CD14-positive monocyte (primary cell): ENCODE measurements around the gene AGPAT3. TPM values are rescaled to one million over a fixed set of nuclear protein-coding genes. Genes with fewer than 3 reads are reported as not detected.

Experiments used
- DNase-seq, 3 donors: peaks; one replicate each; pipeline ENCODE4 v3.0.0-alpha.2; 2011 to 2022
- H2AFZ ChIP-seq: 2 replicates; pipeline ENCODE4 v1.6.0; 2012; ENCODE audit warnings: mild to moderate bottlenecking, low read depth, low read length, inconsistent platforms; ENCODE audit not compliant: insufficient read depth, poor library complexity, severe bottlenecking
- H3K27ac ChIP-seq, 2 donors: 1 replicate in 1 of 2; 2 replicates in 1 of 2; pipeline ENCODE4 v1.5.1; 2012 to 2013; ENCODE audit warnings: low read length in 2 of 2, control low read depth in 1 of 2, inconsistent platforms in 1 of 2, low read depth in 1 of 2, mild to moderate bottlenecking in 1 of 2
- H3K27me3 ChIP-seq, 2 donors: one replicate each; pipeline versions ENCODE4 v1.6.0 to v1.6.1; 2011 to 2013; ENCODE audit warnings: low read length in 2 of 2; ENCODE audit not compliant: control insufficient read depth in 2 of 2, insufficient read depth in 2 of 2
- H3K36me3 ChIP-seq, 2 donors: replicated peaks in 1 of 2; 1 replicate in 1 of 2; 2 replicates in 1 of 2; pipeline versions ENCODE4 v1.5.1 to v1.6.1; 2012 to 2013; ENCODE audit warnings: low read length in 2 of 2, control low read depth in 1 of 2, inconsistent platforms in 1 of 2, mild to moderate bottlenecking in 1 of 2; ENCODE audit not compliant: insufficient read depth in 2 of 2, control insufficient read depth in 1 of 2
- H3K4me1 ChIP-seq, 2 donors: 1 replicate in 1 of 2; 2 replicates in 1 of 2; pipeline versions ENCODE4 v1.5.1 to v1.6.1; 2012 to 2013; ENCODE audit warnings: low read length in 2 of 2, control low read depth in 1 of 2, inconsistent platforms in 1 of 2, mild to moderate bottlenecking in 1 of 2, moderate library complexity in 1 of 2; ENCODE audit not compliant: insufficient read depth in 2 of 2, control insufficient read depth in 1 of 2
- H3K4me2 ChIP-seq: replicated peaks from 2 replicates; pipeline ENCODE3; 2012; ENCODE audit warnings: low read length, moderate library complexity, mild to moderate bottlenecking; ENCODE audit not compliant: poor library complexity, severe bottlenecking; ENCODE audit errors: extremely low read depth
- H3K4me3 ChIP-seq, 3 experiments: fragments of 200-600 bp in 1 of 3; sonication (generic) in 1 of 3; replicated peaks in 1 of 3; 1 replicate in 2 of 3; 2 replicates in 1 of 3; pipeline ENCODE4 v1.5.1; 2011 to 2013; ENCODE audit warnings: low read length in 3 of 3, mild to moderate bottlenecking in 3 of 3, control low read depth in 2 of 3, low read depth in 2 of 3, inconsistent platforms in 1 of 3, moderate library complexity in 1 of 3
- H3K79me2 ChIP-seq: 2 replicates; pipeline ENCODE4 v1.6.0; 2012; ENCODE audit warnings: mild to moderate bottlenecking, control low read depth, inconsistent platforms, low read length, moderate library complexity; ENCODE audit not compliant: insufficient read depth
- H3K9ac ChIP-seq: 2 replicates; pipeline ENCODE4 v1.6.0; 2017; ENCODE audit warnings: low read length, mild to moderate bottlenecking; ENCODE audit not compliant: insufficient read depth, poor library complexity, severe bottlenecking
- H3K9me3 ChIP-seq, 2 donors: replicated peaks in 1 of 2; 1 replicate in 1 of 2; 2 replicates in 1 of 2; pipeline versions ENCODE4 v1.5.1 to v1.6.1; 2012 to 2013; ENCODE audit warnings: low read length in 2 of 2, control low read depth in 1 of 2; ENCODE audit not compliant: control insufficient read depth in 1 of 2, insufficient read depth in 1 of 2
- H4K20me1 ChIP-seq: 2 replicates; pipeline ENCODE4 v1.6.0; 2012; ENCODE audit warnings: mild to moderate bottlenecking, low read length, control low read depth, moderate library complexity; ENCODE audit not compliant: insufficient read depth
- H3K27ac Mint-ChIP-seq, 7 donors: one replicate each; pipeline ENCODE4 v1.8.0; 2020; ENCODE audit warnings: mild to moderate bottlenecking in 7 of 7, mixed read lengths in 7 of 7, moderate library complexity in 6 of 7, inconsistent platforms in 2 of 7
- H3K27me3 Mint-ChIP-seq, 3 donors: one replicate each; pipeline ENCODE4 v1.8.0; 2021 to 2022; ENCODE audit warnings: low read depth in 3 of 3, mild to moderate bottlenecking in 3 of 3, mixed read lengths in 3 of 3, moderate library complexity in 3 of 3, inconsistent platforms in 1 of 3
- H3K36me3 Mint-ChIP-seq, 2 donors: one replicate each; pipeline ENCODE4 v1.8.0; 2020; ENCODE audit warnings: mixed read lengths in 2 of 2, inconsistent platforms in 1 of 2, mild to moderate bottlenecking in 1 of 2
- H3K4me1 Mint-ChIP-seq: one replicate; pipeline ENCODE4 v1.8.0; 2020; ENCODE audit warnings: mild to moderate bottlenecking, mixed read lengths
- H3K4me3 Mint-ChIP-seq, 2 donors: one replicate each; pipeline ENCODE4 v1.8.0; 2020; ENCODE audit warnings: mild to moderate bottlenecking in 2 of 2, mixed read lengths in 2 of 2, moderate library complexity in 1 of 2
- H3K9me3 Mint-ChIP-seq, 7 donors: one replicate each; pipeline ENCODE4 v1.8.0; 2020 to 2022; ENCODE audit warnings: mixed read lengths in 7 of 7, mild to moderate bottlenecking in 6 of 7, moderate library complexity in 6 of 7, inconsistent platforms in 2 of 7
- CTCF ChIP-seq: fragments of 200-600 bp; IDR thresholded peaks from one replicate; pipeline ENCODE4 v1.8.0; 2022; ENCODE audit warnings: antibody characterized with exemption, mild to moderate bottlenecking
- WGBS: methylation state at CpG from one replicate; pipeline ENCODE4 v1.1.5; 2013; ENCODE audit warnings: missing lambda C conversion rate; ENCODE audit not compliant: insufficient coverage; 5-methylcytosine and 5-hydroxymethylcytosine counted together
- intact Hi-C, 2 donors: fragments of 100-400 bp; cut with micrococcal nuclease; formaldehyde crosslinking; loops; one replicate each; pipeline versions ENCODE4 v1.15.0 to v1.15.1; 2023
- polyA plus RNA-seq, 3 donors: library from polyadenylated mRNA; depleted of rRNA in 1 of 3; unstranded in 2 of 3; stranded (reverse) in 1 of 3; fragments of 300-500 nt in 2 of 3; fragments of >200 nt in 1 of 3; fragmentation: Illumina TruSeq in 2 of 3; gene quantifications; 1 replicate in 2 of 3; 2 replicates in 1 of 3; pipeline ENCODE4 v1.2.3, GENCODE V29; 2012 to 2021

AGPAT3 gene
- polyA plus RNA-seq, 3 donors = 24.9 to 49.3 (median 26.2) TPM

GRCh38 chr21:43893536-43894205 is 28.6 kb downstream of the AGPAT3 start:
- WGBS = 25% methylated on average over 9 of the region's 19 CpGs
- Histone ChIP-seq H3K36me3 (peaks cover 12 to 33% of the 10 kb centered on the region in 2 donors), H3K4me3 (peak overlapping the region in 1 of 3 experiments; percentile 31), H3K4me2 (peak overlapping the region; percentile 55), H3K27ac (peak overlapping the region in 1 of 2 donors; percentile 49), H4K20me1 (peaks cover 96% of the 10 kb centered on the region), H3K9me3 (no peaks in the 10 kb centered on the region), H3K27me3 (no peaks in the 10 kb centered on the region), H2AFZ (no peak overlapping the region), H3K9ac (peak overlapping the region; percentile 9), H3K4me1 (peaks cover 16 to 17% of the 10 kb centered on the region in 2 donors), H3K79me2 (peaks cover 77% of the 10 kb centered on the region)
- Mint-ChIP-seq H3K4me3 (peak overlapping the region; percentile 42 to 69), H3K27ac (peak overlapping the region in 5 of 7 donors; percentile 1 to 75 (median 33)), H3K27me3 (no peaks in the 10 kb centered on the region), H3K4me1 (peaks cover 25% of the 10 kb centered on the region), H3K36me3 (peaks cover 41 to 63% of the 10 kb centered on the region in 2 donors), H3K9me3 (peaks cover 0 to 8% (median 2%) of the 10 kb centered on the region in 7 donors)
- intact Hi-C loops = no loop called here
- DNase-seq = peak in 2 of 3 donors; percentile 10 to 18
- no peak for TF ChIP-seq CTCF

GRCh38 chr21:43894206-43894577 is 29.2 kb downstream of the AGPAT3 start:
- Histone ChIP-seq H3K4me2 (peak overlapping the region; percentile 55), H3K27me3 (no peaks in the 10 kb centered on the region), H3K4me1 (peaks cover 16 to 17% of the 10 kb centered on the region in 2 donors), H3K9ac (no peak overlapping the region), H3K79me2 (peaks cover 77% of the 10 kb centered on the region), H3K36me3 (peaks cover 14 to 34% of the 10 kb centered on the region in 2 donors), H3K27ac (no peak overlapping the region), H3K9me3 (no peaks in the 10 kb centered on the region), H3K4me3 (peak overlapping the region in 1 of 3 experiments; percentile 31), H2AFZ (no peak overlapping the region), H4K20me1 (peaks cover 96% of the 10 kb centered on the region)
- no peak for DNase-seq
- WGBS = no CpG with 5 or more reads among the region's 4 CpGs
- intact Hi-C loops = no loop called here
- peak overlapping the region in 1 of 2 donors; percentile 69 for H3K4me3 Mint-ChIP-seq
- H3K27ac Mint-ChIP-seq = peak overlapping the region in 1 of 7 donors; percentile 9
- peaks cover 0 to 11% (median 3%) of the 10 kb centered on the region in 7 donors for H3K9me3 Mint-ChIP-seq
- TF ChIP-seq CTCF = no peak
- H3K36me3 Mint-ChIP-seq = peaks cover 46 to 65% of the 10 kb centered on the region in 2 donors
- peaks cover 25% of the 10 kb centered on the region for H3K4me1 Mint-ChIP-seq
- H3K27me3 Mint-ChIP-seq = no peaks in the 10 kb centered on the region
